HepG2 (cell line): Measurements from ENCODE around the gene APRT. TPM values are rescaled to one million over a fixed set of nuclear protein-coding genes. Genes with fewer than 3 reads are reported as not detected.

ENCODE experiments used
- BCL6 ChIP-seq: IDR thresholded peaks from 2 replicates; pipeline ENCODE4 v1.6.1; 2016; ENCODE audit warnings: missing genetic modification reagents, missing compliant biosample characterization
- EP300 ChIP-seq, 3 experiments: sonication (generic) in 1 of 3; formaldehyde crosslinking in 1 of 3; IDR thresholded peaks; 2 replicates each; pipeline versions ENCODE4 v1.5.1 to v1.6.1; 2011 to 2020; ENCODE audit warnings: low read depth in 2 of 3, low read length in 2 of 3, borderline replicate concordance in 1 of 3, improper control_type of control experiment in 1 of 3, mild to moderate bottlenecking in 1 of 3, missing genetic modification reagents in 1 of 3, moderate library complexity in 1 of 3
- ERF ChIP-seq: IDR thresholded peaks from 2 replicates; pipeline ENCODE4 v1.6.1; 2018; ENCODE audit warnings: missing biosample characterization, missing genetic modification reagents
- MEIS1 ChIP-seq: sonication (generic); formaldehyde crosslinking; IDR thresholded peaks from 2 replicates; pipeline ENCODE4 v1.9.0; 2021; ENCODE audit warnings: mild to moderate bottlenecking, missing genetic modification reagents, moderate library complexity, borderline replicate concordance
- POGZ ChIP-seq: sonication (generic); formaldehyde crosslinking; IDR thresholded peaks from 2 replicates; pipeline ENCODE4 v1.4.0; 2020; ENCODE audit warnings: mild to moderate bottlenecking, missing genetic modification reagents
- RCOR2 ChIP-seq: IDR thresholded peaks from 2 replicates; pipeline ENCODE4 v1.6.1; 2016; ENCODE audit warnings: missing biosample characterization, missing genetic modification reagents
- ZBTB20 ChIP-seq: sonication (generic); formaldehyde crosslinking; IDR thresholded peaks from 2 replicates; pipeline ENCODE4 v1.8.1; 2023; ENCODE audit warnings: missing genetic modification reagents, low read depth, mild to moderate bottlenecking, borderline replicate concordance
- ZFAT ChIP-seq: sonication (generic); formaldehyde crosslinking; conservative IDR thresholded peaks from 2 replicates; pipeline ENCODE4 v1.8.1; 2023; ENCODE audit warnings: missing genetic modification reagents, inconsistent platforms
- ZMYM2 ChIP-seq: sonication (generic); formaldehyde crosslinking; IDR thresholded peaks from 2 replicates; pipeline ENCODE4 v1.8.0; 2022; ENCODE audit warnings: mild to moderate bottlenecking, missing genetic modification reagents
- ZNF205 ChIP-seq: IDR thresholded peaks from 2 replicates; pipeline ENCODE4 v1.6.1; 2018; ENCODE audit warnings: missing biosample characterization, missing genetic modification reagents
- ZNF253 ChIP-seq: sonication (generic); formaldehyde crosslinking; IDR thresholded peaks from 2 replicates; pipeline ENCODE4 v1.8.0; 2022; ENCODE audit warnings: mild to moderate bottlenecking, missing genetic modification reagents, borderline replicate concordance
- ZNF292 ChIP-seq: sonication (generic); formaldehyde crosslinking; IDR thresholded peaks from 2 replicates; pipeline ENCODE4 v1.8.1; 2022; ENCODE audit warnings: mild to moderate bottlenecking, low read depth, missing genetic modification reagents, borderline replicate concordance
- ZNF432 ChIP-seq: sonication (generic); formaldehyde crosslinking; IDR thresholded peaks from 2 replicates; pipeline ENCODE4 v1.5.0; 2020; ENCODE audit warnings: missing genetic modification reagents, mild to moderate bottlenecking, borderline replicate concordance
- ZNF501 ChIP-seq: sonication (generic); formaldehyde crosslinking; IDR thresholded peaks from 2 replicates; pipeline ENCODE4 v1.5.1; 2020; ENCODE audit warnings: mild to moderate bottlenecking, moderate library complexity, missing genetic modification reagents
- ZNF572 ChIP-seq: sonication (generic); formaldehyde crosslinking; IDR thresholded peaks from 2 replicates; pipeline ENCODE4 v1.5.1; 2020; ENCODE audit warnings: mild to moderate bottlenecking, missing genetic modification reagents
- ZNF577 ChIP-seq: sonication (generic); formaldehyde crosslinking; IDR thresholded peaks from 2 replicates; pipeline ENCODE4 v1.4.0; 2020; ENCODE audit warnings: mild to moderate bottlenecking, low read depth, missing genetic modification reagents, borderline replicate concordance
- ZNF670 ChIP-seq: sonication (generic); formaldehyde crosslinking; IDR thresholded peaks from 2 replicates; pipeline ENCODE4 v1.8.0; 2022; ENCODE audit warnings: mild to moderate bottlenecking, missing genetic modification reagents, borderline replicate concordance
- ZNF724P ChIP-seq: sonication (generic); formaldehyde crosslinking; IDR thresholded peaks from 2 replicates; pipeline ENCODE4 v1.8.0; 2022; ENCODE audit warnings: missing genetic modification reagents, borderline replicate concordance
- ZNF773 ChIP-seq: sonication (generic); formaldehyde crosslinking; IDR thresholded peaks from 2 replicates; pipeline ENCODE4 v1.4.0; 2020; ENCODE audit warnings: missing genetic modification reagents, borderline replicate concordance
- ZNF879 ChIP-seq: sonication (generic); formaldehyde crosslinking; IDR thresholded peaks from 2 replicates; pipeline ENCODE4 v1.8.1; 2023; ENCODE audit warnings: missing genetic modification reagents
- polyA plus RNA-seq, 8 experiments: library from polyadenylated mRNA; depleted of rRNA in 3 of 8; stranded (reverse) in 7 of 8; unstranded in 1 of 8; fragments of >200 nt; fragmentation: Illumina TruSeq in 4 of 8; extraction: Trizol in 4 of 8; gene quantifications; 2 replicates each; pipeline versions ENCODE4 v1.2.1 to v1.2.3, GENCODE V29; 2011 to 2016; ENCODE audit warnings: low read depth in 4 of 8, missing spikeins in 1 of 8, mixed read lengths in 1 of 8; ENCODE audit not compliant: insufficient read depth in 1 of 8
- total RNA-seq, 5 experiments: library from RNA; depleted of rRNA; stranded (reverse); fragments of >200 nt; fragmentation: Illumina TruSeq; extraction: Trizol; gene quantifications; 2 replicates each; pipeline ENCODE4 v1.2.3, GENCODE V29; 2016; ENCODE audit warnings: low read depth in 1 of 5
- TF ChIP-seq, protein P1 (sequence below): sonication (generic); formaldehyde crosslinking; IDR thresholded peaks from 2 replicates; pipeline ENCODE4 v1.8.1; 2023; ENCODE audit warnings: mild to moderate bottlenecking, missing genetic modification reagents
- TF ChIP-seq, protein P2 (sequence below): sonication (generic); formaldehyde crosslinking; IDR thresholded peaks from 2 replicates; pipeline ENCODE4 v1.4.0; 2020; ENCODE audit warnings: mild to moderate bottlenecking, missing genetic modification reagents, borderline replicate concordance
- TF ChIP-seq, protein P3 (sequence below): IDR thresholded peaks from 2 replicates; pipeline ENCODE4 v1.6.1; 2016; ENCODE audit warnings: low read depth, control low read depth
- TF ChIP-seq, protein P4 (sequence below): sonication (generic); formaldehyde crosslinking; IDR thresholded peaks from 2 replicates; pipeline ENCODE4 v1.4.0; 2020; ENCODE audit warnings: missing genetic modification reagents

APRT gene
- total and polyA plus RNA-seq, 2 of the 13 experiments (the other 11 are each of a cell fraction or from before 2014, with no cell fraction given): 155 to 242 TPM

DNA sequence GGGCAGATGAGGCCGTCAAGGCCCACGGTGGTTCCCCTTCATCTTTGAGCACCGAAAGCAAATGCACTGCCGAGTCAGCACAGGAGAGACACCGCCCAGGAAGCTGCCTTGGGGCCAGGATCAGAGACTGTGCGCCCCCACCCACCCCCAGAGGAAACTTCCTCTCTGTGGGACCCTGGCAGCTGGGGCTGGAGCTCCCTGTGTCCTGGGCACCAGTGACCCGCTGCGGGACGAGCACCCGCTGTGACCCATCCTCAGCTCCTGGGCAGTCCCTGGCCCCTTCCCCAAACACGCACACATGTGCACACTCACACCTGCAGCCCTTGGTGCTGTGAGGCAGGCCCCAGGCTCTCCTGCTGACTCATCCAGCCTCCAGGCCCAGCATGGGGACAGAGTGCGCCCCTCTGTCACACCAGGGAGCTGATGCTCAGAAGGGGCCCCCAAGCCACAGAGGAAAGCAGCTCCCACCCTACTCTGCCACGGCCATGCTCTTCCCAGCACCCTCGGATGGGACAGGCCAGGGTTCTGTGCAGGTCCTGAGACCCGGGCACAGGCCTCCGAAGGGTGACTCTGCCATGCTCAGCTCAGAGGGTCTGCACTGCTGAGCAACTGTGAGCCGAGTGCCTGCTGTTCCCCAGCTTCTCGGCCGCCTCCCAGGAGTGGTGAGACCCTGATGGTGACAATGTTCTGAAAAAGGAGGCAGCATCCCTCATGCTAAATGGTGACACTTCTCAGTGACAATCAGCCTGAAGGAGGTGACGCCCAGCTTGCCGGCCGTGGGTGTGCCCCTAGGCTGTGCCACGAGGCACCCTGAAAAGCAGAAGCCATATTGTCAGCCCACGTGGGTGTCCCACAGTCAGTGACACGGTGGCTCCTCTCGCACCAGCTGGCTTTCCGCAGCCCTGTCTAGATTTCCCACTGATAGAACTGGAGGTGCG is 30.3 kb downstream of the APRT start (continued):
- TF ChIP-seq ZMYM2 (CRISPR knock-in tag): no peak
- TF ChIP-seq EP300 (IDR thresholded peaks at IDR 0.05; ENCODE audit: low read depth in 2 of 2, low read length in 2 of 2): no peak
- TF ChIP-seq EP300 (CRISPR knock-in tag; IDR thresholded peaks at IDR 0.05; ENCODE audit: borderline replicate concordance): no peak
- TF ChIP-seq ZNF879 (CRISPR knock-in tag): no peak
- TF ChIP-seq ZNF577 (CRISPR knock-in tag): no peak
- no peak for TF ChIP-seq ERF (CRISPR knock-in tag)
- TF ChIP-seq ZBTB20 (CRISPR knock-in tag): no peak
- no peak for TF ChIP-seq ZNF205 (CRISPR knock-in tag)
- TF ChIP-seq ZNF253 (CRISPR knock-in tag): no peak
- TF ChIP-seq ZNF670: no peak
- TF ChIP-seq, protein P1, sequence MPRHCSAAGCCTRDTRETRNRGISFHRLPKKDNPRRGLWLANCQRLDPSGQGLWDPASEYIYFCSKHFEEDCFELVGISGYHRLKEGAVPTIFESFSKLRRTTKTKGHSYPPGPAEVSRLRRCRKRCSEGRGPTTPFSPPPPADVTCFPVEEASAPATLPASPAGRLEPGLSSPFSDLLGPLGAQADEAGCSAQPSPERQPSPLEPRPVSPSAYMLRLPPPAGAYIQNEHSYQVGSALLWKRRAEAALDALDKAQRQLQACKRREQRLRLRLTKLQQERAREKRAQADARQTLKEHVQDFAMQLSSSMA (CRISPR knock-in tag): no peak
- TF ChIP-seq, protein P2, sequence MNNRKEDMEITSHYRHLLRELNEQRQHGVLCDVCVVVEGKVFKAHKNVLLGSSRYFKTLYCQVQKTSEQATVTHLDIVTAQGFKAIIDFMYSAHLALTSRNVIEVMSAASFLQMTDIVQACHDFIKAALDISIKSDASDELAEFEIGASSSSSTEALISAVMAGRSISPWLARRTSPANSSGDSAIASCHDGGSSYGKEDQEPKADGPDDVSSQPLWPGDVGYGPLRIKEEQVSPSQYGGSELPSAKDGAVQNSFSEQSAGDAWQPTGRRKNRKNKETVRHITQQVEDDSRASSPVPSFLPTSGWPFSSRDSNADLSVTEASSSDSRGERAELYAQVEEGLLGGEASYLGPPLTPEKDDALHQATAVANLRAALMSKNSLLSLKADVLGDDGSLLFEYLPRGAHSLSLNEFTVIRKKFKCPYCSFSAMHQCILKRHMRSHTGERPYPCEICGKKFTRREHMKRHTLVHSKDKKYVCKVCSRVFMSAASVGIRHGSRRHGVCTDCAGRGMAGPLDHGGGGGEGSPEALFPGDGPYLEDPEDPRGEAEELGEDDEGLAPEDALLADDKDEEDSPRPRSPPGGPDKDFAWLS (CRISPR knock-in tag): no peak
- TF ChIP-seq ZNF724P: no peak
- TF ChIP-seq, protein P3, sequence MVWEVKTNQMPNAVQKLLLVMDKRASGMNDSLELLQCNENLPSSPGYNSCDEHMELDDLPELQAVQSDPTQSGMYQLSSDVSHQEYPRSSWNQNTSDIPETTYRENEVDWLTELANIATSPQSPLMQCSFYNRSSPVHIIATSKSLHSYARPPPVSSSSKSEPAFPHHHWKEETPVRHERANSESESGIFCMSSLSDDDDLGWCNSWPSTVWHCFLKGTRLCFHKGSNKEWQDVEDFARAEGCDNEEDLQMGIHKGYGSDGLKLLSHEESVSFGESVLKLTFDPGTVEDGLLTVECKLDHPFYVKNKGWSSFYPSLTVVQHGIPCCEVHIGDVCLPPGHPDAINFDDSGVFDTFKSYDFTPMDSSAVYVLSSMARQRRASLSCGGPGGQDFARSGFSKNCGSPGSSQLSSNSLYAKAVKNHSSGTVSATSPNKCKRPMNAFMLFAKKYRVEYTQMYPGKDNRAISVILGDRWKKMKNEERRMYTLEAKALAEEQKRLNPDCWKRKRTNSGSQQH (CRISPR knock-in tag): no peak
- TF ChIP-seq ZFAT (CRISPR knock-in tag): no peak
- TF ChIP-seq ZNF292 (CRISPR knock-in tag): no peak
- no peak for TF ChIP-seq ZNF572 (CRISPR knock-in tag)
- TF ChIP-seq, protein P4, sequence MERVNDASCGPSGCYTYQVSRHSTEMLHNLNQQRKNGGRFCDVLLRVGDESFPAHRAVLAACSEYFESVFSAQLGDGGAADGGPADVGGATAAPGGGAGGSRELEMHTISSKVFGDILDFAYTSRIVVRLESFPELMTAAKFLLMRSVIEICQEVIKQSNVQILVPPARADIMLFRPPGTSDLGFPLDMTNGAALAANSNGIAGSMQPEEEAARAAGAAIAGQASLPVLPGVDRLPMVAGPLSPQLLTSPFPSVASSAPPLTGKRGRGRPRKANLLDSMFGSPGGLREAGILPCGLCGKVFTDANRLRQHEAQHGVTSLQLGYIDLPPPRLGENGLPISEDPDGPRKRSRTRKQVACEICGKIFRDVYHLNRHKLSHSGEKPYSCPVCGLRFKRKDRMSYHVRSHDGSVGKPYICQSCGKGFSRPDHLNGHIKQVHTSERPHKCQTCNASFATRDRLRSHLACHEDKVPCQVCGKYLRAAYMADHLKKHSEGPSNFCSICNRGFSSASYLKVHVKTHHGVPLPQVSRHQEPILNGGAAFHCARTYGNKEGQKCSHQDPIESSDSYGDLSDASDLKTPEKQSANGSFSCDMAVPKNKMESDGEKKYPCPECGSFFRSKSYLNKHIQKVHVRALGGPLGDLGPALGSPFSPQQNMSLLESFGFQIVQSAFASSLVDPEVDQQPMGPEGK (CRISPR knock-in tag): peak; percentile 76
- TF ChIP-seq ZNF432: no peak
- TF ChIP-seq RCOR2: no peak
- no peak for TF ChIP-seq ZNF501 (CRISPR knock-in tag)
- no peak for TF ChIP-seq ZNF773 (CRISPR knock-in tag)
- TF ChIP-seq BCL6 (CRISPR knock-in tag): no peak
- TF ChIP-seq MEIS1 (CRISPR knock-in tag): no peak
- no peak for TF ChIP-seq POGZ (CRISPR knock-in tag)
